ENCODE data around the gene SPTLC2. TPM values are rescaled to one million over a fixed set of nuclear protein-coding genes. Genes with fewer than 3 reads are reported as not detected.

The SPTLC2 gene
- total RNA-seq, 1 experiment from 2014 or later = 15.8 TPM

DNA sequence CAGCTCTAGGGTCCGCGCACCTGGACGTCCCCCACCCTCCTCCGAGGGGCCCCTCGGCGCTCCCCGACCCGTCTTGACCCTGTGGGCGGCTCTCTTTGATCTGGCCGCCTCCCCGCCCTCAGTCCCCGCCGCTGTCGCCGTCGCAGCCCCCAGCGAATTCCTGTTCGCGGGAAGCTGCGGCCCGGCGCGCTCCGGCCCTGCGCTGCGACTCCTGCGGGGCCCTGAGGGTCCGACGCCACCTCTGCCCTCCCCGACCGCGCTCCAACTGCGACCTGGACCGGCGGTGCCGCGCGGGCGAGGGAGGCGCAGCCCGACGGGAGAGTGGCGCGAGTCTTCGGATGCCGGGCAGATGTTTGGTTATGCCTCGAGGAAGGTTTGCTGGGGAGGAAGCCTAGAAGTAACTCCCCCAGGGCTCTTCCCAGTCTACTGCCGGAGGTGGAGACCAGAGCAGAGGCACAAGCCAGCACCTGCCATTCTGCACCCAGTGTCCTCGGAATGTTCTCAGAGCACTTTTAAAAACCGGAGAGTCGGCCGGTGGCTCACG is 117.4 kb downstream of the SPTLC2 start:
- no peak for DNase-seq (ENCODE audit: unreplicated experiment)
- Mint-ChIP-seq H3K36me3 (ENCODE audit: insufficient read depth, unreplicated experiment) (no peaks in the 10 kb centered on the region), H3K27me3 (ENCODE audit: insufficient read depth, unreplicated experiment) (no peaks in the 10 kb centered on the region), H3K4me1 (ENCODE audit: insufficient read depth, unreplicated experiment) (no peaks in the 10 kb centered on the region), H3K4me3 (ENCODE audit: unreplicated experiment) (no peak overlapping the region), H3K27ac (ENCODE audit: low read depth, unreplicated experiment) (no peak overlapping the region), H3K9me3 (ENCODE audit: unreplicated experiment) (no peaks in the 10 kb centered on the region)
- POLR2A ChIA-PET = no interaction called here
- no TSS peak for BruUV-seq (replicated peaks)
- TF ChIP-seq, protein P1, sequence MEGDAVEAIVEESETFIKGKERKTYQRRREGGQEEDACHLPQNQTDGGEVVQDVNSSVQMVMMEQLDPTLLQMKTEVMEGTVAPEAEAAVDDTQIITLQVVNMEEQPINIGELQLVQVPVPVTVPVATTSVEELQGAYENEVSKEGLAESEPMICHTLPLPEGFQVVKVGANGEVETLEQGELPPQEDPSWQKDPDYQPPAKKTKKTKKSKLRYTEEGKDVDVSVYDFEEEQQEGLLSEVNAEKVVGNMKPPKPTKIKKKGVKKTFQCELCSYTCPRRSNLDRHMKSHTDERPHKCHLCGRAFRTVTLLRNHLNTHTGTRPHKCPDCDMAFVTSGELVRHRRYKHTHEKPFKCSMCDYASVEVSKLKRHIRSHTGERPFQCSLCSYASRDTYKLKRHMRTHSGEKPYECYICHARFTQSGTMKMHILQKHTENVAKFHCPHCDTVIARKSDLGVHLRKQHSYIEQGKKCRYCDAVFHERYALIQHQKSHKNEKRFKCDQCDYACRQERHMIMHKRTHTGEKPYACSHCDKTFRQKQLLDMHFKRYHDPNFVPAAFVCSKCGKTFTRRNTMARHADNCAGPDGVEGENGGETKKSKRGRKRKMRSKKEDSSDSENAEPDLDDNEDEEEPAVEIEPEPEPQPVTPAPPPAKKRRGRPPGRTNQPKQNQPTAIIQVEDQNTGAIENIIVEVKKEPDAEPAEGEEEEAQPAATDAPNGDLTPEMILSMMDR (IDR thresholded peaks at IDR 0.05; ENCODE audit: unreplicated experiment) = no peak
- CTCF ChIA-PET = no interaction called here
- intact Hi-C loops (cut with micrococcal nuclease) = no loop called here

DNA sequence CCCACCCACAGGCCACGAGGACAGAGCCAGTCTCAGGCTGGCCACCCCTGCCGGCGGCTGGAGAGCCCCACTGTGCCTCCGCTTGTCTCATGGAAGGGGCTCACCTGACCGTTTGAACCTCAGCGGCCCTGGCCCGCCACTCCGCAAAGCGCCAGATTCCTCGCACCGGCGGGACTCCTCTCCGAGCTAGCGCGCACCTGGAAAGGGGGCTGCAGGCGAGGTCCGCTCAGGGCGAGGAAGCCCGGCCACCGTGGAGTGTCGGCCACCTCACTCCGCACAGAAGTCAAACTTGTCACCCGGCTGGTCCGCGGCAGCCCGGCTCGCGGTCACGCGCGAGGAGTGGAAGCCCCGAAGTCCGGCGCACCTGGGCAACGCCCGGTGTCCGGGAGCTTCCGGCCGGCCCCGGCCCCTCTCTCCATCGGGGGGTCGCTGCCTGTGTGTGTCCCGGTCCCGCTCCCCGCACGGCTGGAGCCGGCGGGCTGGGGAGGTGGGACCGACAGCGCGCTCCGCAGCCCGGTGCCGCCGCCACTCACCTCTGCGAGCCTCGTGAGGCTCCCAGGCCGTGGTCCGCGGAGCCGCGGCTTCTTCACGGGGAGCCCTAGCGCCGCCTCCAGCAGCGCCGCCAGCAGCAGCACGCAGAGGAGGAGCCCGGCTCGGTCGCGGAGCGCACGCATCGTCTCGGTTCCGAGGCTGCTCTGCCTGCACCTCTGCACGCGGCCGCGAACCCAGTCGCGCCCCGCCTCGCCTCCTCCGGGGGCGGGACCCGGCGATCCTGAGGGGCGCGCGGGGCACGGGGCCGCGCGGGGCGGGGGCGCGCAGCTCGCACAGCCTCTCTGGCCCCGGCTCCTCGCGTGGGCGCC is 118.1 kb downstream of the SPTLC2 start, which contains the start of gene ISM2:
ISM2 (minus strand) TSS at position 697 of the 860 bp plus-strand sequence; CDS start at position 674, 23 bp downstream.
- POLR2A ChIA-PET = interaction anchor here (0.8 kb wide), 1 partner anchor 8 kb away, joined by 3 read pairs; no protein-coding TSS in a partner anchor
- intact Hi-C loops (cut with micrococcal nuclease) = no loop called here
- Mint-ChIP-seq H3K36me3 (ENCODE audit: insufficient read depth, unreplicated experiment) (no peaks in the 10 kb centered on the region), H3K4me3 (ENCODE audit: unreplicated experiment) (no peak within 1 kb of the TSS), H3K9me3 (ENCODE audit: unreplicated experiment) (no peaks in the 10 kb centered on the region), H3K27ac (ENCODE audit: low read depth, unreplicated experiment) (no peak within 1 kb of the TSS), H3K27me3 (ENCODE audit: insufficient read depth, unreplicated experiment) (no peaks in the 10 kb centered on the region), H3K4me1 (ENCODE audit: insufficient read depth, unreplicated experiment) (no peaks in the 10 kb centered on the region)
- no TSS peak for BruUV-seq (replicated peaks)
- no peak for DNase-seq (ENCODE audit: unreplicated experiment)
- TF ChIP-seq, protein P1 (IDR thresholded peaks at IDR 0.05; ENCODE audit: unreplicated experiment) = no peak
- CTCF ChIA-PET = interaction anchor here (0.5 to 0.9 kb wide), 2 partner anchors 39 to 53 kb away, joined by 3 read pairs; no protein-coding TSS in a partner anchor

DNA sequence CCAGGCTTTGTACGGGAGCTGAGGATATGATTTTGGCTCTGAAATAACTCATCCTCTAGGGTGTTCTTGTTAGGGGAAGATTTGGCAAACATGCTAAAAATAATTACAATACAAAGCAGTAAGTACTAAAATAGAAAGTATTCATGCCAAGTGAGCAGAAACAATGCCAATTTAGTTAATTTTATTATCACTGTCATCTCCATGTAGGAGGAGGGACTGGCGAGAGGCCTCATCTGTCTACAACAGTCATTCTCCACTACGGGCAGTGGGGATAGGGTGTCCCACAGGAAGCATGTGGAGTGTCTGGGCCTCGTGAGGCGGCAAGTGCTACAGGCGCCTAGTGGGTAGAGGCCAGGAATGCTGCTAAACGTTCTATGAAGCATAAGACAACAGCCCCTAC is 121.1 kb downstream of the SPTLC2 start:
- ChIA-PET POLR2A (no interaction called here), CTCF (no interaction called here)
- TF ChIP-seq, protein P1 (IDR thresholded peaks at IDR 0.05; ENCODE audit: unreplicated experiment) = no peak
- Mint-ChIP-seq H3K4me1 (ENCODE audit: insufficient read depth, unreplicated experiment) (no peaks in the 10 kb centered on the region), H3K36me3 (ENCODE audit: insufficient read depth, unreplicated experiment) (no peaks in the 10 kb centered on the region), H3K27ac (ENCODE audit: low read depth, unreplicated experiment) (no peak overlapping the region), H3K9me3 (ENCODE audit: unreplicated experiment) (no peaks in the 10 kb centered on the region), H3K27me3 (ENCODE audit: insufficient read depth, unreplicated experiment) (no peaks in the 10 kb centered on the region), H3K4me3 (ENCODE audit: unreplicated experiment) (no peak overlapping the region)
- intact Hi-C loops (cut with micrococcal nuclease) = no loop called here
- no peak for DNase-seq (ENCODE audit: unreplicated experiment)
- BruUV-seq (replicated peaks) = no TSS peak

DNA sequence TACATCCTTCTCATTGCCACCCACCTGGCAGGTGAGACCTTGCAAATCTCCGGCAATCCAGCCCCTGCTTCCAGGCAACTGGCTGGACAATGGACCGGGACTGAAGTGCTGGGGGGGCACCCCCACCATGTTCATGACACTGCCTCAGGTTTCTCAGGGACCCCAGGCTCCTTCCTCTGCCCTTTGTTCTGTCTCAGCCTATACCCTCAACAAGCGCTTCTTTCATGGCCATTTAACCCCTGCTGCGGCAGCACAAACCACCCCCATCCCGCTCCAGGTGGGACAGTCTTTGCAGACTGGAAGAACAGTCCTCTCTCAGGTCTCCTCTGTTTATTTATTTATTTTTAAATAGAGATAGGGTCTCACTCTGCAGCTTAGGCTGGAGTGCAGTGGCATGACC is 125.4 kb downstream of the SPTLC2 start:
- no peak overlapping the region for H3K4me3 Mint-ChIP-seq (ENCODE audit: unreplicated experiment)
- no peaks in the 10 kb centered on the region for H3K36me3 Mint-ChIP-seq (ENCODE audit: insufficient read depth, unreplicated experiment)
- TF ChIP-seq, protein P1 (IDR thresholded peaks at IDR 0.05; ENCODE audit: unreplicated experiment) = no peak
- DNase-seq (ENCODE audit: unreplicated experiment) = no peak
- H3K9me3 Mint-ChIP-seq (ENCODE audit: unreplicated experiment) = no peaks in the 10 kb centered on the region
- no peaks in the 10 kb centered on the region for H3K4me1 Mint-ChIP-seq (ENCODE audit: insufficient read depth, unreplicated experiment)
- no peaks in the 10 kb centered on the region for H3K27me3 Mint-ChIP-seq (ENCODE audit: insufficient read depth, unreplicated experiment)
- H3K27ac Mint-ChIP-seq (ENCODE audit: low read depth, unreplicated experiment) = no peak overlapping the region
- ChIA-PET POLR2A (no interaction called here), CTCF (interaction anchor here (1.3 kb wide), 1 partner anchor 62 kb away, joined by 3 read pairs; no protein-coding TSS in a partner anchor)
- intact Hi-C loops (cut with micrococcal nuclease) = no loop called here
- no TSS peak for BruUV-seq (replicated peaks)

Data from MCF 10A (cell line).